GM12865 (cell line): ENCODE results near the gene GPR161.
A peak's percentile ranks its signal among the peaks of the same experiment; 100 is the strongest.
"Not testable (repeated sequence)": the region's sequence is repeated elsewhere in the genome, so short reads cannot be mapped to it uniquely, and the experiment has no call there.

Experiments
- DNase-seq: peaks from one replicate; pipeline ENCODE4 v3.0.0; 2010; ENCODE audit warnings: low read depth
- H3K4me3 ChIP-seq: 2 replicates; pipeline ENCODE4 v1.5.1; 2011; ENCODE audit warnings: mild to moderate bottlenecking, low read depth, low read length, control low read depth
- TF ChIP-seq, protein P1 (sequence below): IDR thresholded peaks from 2 replicates; pipeline ENCODE4 v1.5.1; 2011; ENCODE audit warnings: low read length, control low read depth, low read depth, inconsistent platforms; ENCODE audit not compliant: insufficient read depth; ENCODE audit errors: missing control alignments

GPR161 gene, protein sequence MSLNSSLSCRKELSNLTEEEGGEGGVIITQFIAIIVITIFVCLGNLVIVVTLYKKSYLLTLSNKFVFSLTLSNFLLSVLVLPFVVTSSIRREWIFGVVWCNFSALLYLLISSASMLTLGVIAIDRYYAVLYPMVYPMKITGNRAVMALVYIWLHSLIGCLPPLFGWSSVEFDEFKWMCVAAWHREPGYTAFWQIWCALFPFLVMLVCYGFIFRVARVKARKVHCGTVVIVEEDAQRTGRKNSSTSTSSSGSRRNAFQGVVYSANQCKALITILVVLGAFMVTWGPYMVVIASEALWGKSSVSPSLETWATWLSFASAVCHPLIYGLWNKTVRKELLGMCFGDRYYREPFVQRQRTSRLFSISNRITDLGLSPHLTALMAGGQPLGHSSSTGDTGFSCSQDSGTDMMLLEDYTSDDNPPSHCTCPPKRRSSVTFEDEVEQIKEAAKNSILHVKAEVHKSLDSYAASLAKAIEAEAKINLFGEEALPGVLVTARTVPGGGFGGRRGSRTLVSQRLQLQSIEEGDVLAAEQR

DNA sequence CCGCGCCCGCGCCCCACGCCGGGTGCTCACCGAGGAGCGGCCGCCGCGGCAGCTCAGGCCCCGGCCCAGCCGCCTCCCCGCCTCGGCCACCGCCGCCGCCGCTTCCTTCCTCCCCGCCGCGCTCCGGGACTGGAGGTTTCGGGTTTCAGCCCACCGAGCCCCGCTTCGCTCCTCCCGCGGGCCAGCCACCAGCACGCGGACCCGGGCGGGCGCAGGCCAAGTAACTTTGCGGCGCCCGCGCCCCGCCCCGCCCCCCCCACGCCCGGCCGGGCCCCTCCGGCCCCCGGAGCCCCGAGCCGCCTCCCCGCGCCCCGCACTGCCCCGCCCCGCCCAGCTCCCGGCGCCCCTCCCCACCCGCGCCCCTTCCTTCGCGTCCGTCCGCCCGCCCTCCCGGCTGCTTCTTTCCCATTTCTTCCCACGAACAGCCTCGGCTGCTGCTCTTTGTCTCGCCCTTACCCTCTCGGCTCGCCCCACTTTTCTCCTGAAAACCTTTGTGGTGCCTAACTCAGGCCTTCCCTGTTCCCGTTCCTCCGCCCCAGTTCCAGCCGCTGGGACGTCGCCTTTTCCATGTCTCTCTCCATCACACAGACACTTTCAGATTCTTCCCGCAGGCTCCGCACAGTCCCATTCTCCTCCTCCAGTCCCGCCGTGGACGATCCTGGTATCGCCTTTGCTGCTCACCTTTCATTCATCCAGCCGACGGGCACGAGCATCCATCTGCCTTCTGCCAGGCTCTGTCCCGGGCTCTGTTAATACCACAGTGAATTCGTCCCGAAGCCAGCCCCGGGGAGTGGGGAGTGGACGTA, at the start of gene GPR161:
GPR161 (minus strand) TSS at position 222 of the 806 bp plus-strand sequence. CDS start 32,080 bp downstream, outside the sequence.
- H3K4me3 ChIP-seq, result peak within 1 kb of the TSS; percentile 56
- peak; percentile 11 for DNase-seq
- TF ChIP-seq, protein P1, sequence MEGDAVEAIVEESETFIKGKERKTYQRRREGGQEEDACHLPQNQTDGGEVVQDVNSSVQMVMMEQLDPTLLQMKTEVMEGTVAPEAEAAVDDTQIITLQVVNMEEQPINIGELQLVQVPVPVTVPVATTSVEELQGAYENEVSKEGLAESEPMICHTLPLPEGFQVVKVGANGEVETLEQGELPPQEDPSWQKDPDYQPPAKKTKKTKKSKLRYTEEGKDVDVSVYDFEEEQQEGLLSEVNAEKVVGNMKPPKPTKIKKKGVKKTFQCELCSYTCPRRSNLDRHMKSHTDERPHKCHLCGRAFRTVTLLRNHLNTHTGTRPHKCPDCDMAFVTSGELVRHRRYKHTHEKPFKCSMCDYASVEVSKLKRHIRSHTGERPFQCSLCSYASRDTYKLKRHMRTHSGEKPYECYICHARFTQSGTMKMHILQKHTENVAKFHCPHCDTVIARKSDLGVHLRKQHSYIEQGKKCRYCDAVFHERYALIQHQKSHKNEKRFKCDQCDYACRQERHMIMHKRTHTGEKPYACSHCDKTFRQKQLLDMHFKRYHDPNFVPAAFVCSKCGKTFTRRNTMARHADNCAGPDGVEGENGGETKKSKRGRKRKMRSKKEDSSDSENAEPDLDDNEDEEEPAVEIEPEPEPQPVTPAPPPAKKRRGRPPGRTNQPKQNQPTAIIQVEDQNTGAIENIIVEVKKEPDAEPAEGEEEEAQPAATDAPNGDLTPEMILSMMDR, result no peak

DNA sequence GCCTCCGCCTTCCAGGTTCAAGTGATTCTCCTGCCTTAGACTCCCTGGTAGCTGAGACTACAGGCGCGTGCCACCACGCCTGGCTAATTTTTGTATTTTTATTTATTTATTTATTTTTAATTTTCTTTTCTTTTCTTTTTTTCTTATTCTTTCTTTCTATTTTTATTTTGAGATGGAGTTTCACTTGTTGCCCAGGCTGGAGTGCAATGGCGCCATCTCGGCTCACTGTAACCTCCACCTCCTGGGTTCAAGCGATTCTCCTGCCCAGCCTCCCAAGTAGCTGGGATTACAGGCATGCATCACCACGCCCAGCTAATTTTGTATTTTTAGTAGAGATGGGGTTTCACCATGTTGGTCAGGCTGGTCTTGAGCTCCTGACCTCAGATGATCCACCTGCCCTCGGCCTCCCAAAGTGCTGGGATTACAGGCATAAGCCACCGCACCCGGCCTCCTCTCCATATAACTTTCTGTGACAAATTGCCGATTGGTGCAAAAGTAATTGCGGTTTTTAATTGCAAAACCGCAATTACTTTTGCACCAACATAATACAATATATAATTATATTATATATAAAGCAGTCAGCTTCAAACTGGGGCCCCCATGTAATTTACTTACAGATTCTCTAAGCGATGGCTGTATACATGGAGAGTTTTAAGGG, 44.5 kb upstream of the GPR161 start:
- H3K4me3 ChIP-seq, DNase-seq: not testable (repeated sequence)

DNA sequence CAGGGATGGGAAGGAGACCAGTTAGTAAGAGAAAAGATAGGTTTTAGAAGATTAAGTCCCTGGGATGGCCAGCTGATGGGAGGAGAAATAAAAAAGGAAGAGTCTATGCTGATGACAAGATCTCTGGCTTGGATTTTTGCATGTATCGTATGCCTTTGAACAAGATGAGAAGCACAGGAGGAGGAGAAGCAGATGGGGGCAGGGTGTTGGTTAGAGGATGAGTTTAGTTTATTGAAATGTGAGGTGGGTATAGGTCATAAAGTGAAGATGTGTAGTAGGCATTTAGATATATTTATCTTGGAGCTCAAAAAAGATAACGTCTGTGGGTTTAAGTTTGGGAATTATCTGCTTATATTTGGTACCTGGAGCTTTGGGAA, 43.4 kb upstream of the GPR161 start:
- peak; percentile 9 for DNase-seq
- peak overlapping the region; percentile 94 for H3K4me3 ChIP-seq
- TF ChIP-seq, protein P1, result no peak

DNA sequence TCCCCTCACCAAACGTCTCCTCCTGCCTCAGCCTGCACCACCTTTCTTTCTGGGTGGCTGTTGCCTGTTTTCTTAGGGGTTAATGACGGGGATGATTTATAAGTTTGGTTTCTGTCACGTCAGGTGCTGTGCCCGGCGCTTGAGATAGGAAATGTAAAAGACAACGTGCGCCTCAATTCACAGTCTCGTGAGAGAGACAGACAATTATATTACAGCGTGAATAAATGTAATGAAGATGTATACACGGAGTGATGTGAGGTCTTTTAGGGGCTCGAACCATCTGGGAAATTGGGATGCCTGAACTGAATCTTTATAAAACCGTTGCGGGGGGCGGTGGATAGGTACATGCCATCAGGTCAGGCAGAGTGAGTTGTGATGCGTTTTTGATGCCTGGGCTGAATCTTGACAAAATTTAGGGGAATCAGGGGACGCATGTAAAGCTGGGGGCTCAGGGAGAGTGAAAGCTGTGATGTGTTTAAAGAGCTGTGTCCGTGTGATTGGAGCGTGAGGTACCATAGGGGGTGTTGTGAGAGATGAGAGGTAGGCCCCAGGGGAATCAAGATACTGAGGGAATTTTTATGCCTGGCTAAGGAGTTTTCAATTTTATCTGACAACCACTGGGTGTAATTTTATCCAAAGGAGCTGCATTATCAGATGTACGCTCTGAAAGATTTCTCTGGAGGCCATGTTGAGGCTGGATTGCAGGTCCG, 42.9 kb upstream of the GPR161 start:
- TF ChIP-seq, protein P1, result no peak
- H3K4me3 ChIP-seq, result peak overlapping the region; percentile 94
- DNase-seq, result peak; percentile 47

DNA sequence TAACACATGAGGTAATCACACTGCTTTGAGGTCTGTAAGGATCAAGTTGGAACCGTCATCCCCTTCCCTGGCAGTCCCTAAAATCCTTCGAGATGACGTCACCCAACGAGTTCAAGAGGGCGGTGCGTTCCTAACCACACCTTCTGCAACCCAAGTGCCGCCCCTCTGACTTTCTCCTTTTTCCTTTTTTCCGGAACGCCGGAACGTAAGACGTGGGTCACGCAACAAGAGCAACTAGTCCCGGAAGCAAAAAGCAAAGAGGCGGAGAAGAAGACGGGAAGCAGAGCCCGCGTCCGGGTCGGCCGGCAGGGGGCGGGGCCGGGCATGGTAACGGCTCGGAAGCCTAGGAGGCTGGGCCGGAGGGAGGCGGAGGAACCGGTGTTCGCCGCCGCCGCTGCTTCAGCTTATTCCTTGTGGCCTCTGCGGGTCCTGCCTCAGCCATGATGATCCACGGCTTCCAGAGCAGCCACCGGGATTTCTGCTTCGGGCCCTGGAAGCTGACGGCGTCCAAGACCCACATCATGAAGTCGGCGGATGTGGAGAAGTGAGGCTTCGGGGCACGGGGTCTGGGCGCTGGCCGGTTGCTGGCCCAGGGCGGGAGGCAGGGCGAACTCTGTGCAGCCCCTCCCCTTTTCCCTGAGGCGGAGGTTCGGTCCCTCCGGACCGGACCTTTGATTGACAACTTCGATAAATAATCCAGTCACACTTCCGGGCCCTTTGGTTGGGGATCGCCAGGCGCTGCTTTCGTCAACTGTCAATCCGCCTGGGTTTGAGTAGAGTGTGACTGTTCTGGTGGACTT, 42.1 kb upstream of the GPR161 start, which contains the start of gene TIPRL:
TIPRL (plus strand) TSS at position 325 of the 800 bp plus-strand sequence; CDS start at position 441, 116 bp downstream.
- H3K4me3 ChIP-seq, result peak within 1 kb of the TSS; percentile 94
- DNase-seq, result peak; percentile 97
- TF ChIP-seq, protein P1, result peak; percentile 61

DNA sequence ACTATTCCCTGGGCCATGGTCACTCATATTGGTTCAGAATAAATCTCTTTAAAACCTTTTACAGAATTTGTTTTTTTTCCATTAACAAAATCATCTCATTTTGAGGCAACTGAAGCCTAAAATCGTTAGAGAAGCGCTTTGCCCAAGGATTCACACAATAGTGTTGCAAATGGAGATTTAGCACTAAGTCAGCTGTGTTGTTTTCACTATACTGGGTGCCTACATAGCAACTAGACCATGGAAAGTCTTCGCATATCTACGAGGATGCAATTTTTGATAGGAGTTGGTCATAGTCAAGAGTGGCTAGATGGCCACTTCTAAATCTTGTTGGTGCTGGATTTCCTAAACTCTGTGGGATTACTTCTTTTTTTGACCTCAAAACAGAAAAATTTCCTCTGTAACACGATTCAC, 41.5 kb upstream of the GPR161 start:
- DNase-seq, result no peak
- H3K4me3 ChIP-seq, result peak overlapping the region; percentile 94
- TF ChIP-seq, protein P1, result no peak
